HepG2 (cell line): ENCODE data around the gene FREM3. TPM values are rescaled to one million over a fixed set of nuclear protein-coding genes. Genes with fewer than 3 reads are reported as not detected.

ENCODE experiments used
- ATAC-seq: fragments of 200-7000 bp; cut with Tn5 transposase; 3 replicates; pipeline ENCODE4 v1.9.1; 2020; ENCODE audit warnings: mild to moderate bottlenecking, moderate library complexity
- BruUV-seq: library from RNA; stranded (reverse); fragments of 400-500 nt; replicated peaks from 2 replicates; lab custom pipeline; 2021; lab: Mats Ljungman, UMichigan
- CTCF ChIA-PET: fragments of 300-600 bp; formaldehyde crosslinking; extraction: SDS; loops from one replicate; lab custom pipeline; 2021; ENCODE audit warnings: low total read pairs, inconsistent platforms, low intra/inter-chr PET ratio; lab: Yijun Ruan, JAX
- POLR2A ChIA-PET: fragments of 350-600 bp; sonication (Branson Sonifier 250); formaldehyde crosslinking; loops from one replicate; lab custom pipeline; 2020; ENCODE audit warnings: antibody characterized with exemption, inconsistent platforms; lab: Yijun Ruan, JAX
- DNase-seq: peaks from one replicate; pipeline ENCODE4 v3.0.0-alpha.2; 2015; ENCODE audit warnings: low spot score
- FAIRE-seq: peaks from 3 replicates; lab custom pipeline; 2011; peaks lifted over from hg19 to GRCh38; lab: Jason Lieb, UNC
- H2AFZ ChIP-seq: one replicate; pipeline ENCODE4 v1.6.1; 2011; ENCODE audit warnings: low read length, inconsistent platforms
- H3K27ac ChIP-seq: fragments of 300-600 bp; 3 replicates; pipeline ENCODE4 v1.8.0; 2011; ENCODE audit warnings: mixed run types, mild to moderate bottlenecking, mixed read lengths, low read length, inconsistent platforms; ENCODE audit not compliant: insufficient read depth; ENCODE audit errors: extremely low read length
- H3K27me3 ChIP-seq, 2 experiments: fragments of 200-600 bp in 1 of 2; 2 replicates in 1 of 2; 3 replicates in 1 of 2; pipeline versions ENCODE4 v1.6.0 to v1.8.0; 2011; ENCODE audit warnings: low read length in 2 of 2, mild to moderate bottlenecking in 2 of 2, moderate library complexity in 2 of 2, inconsistent platforms in 1 of 2; ENCODE audit not compliant: insufficient read depth in 2 of 2, control insufficient read depth in 1 of 2
- H3K36me3 ChIP-seq, 2 experiments: fragments of 200-600 bp in 1 of 2; replicated peaks in 1 of 2; 2 replicates in 1 of 2; 3 replicates in 1 of 2; pipeline versions ENCODE4 v1.5.1 to v1.8.0; 2011; ENCODE audit warnings: low read length in 2 of 2, inconsistent platforms in 1 of 2; ENCODE audit not compliant: insufficient read depth in 2 of 2, control insufficient read depth in 1 of 2
- H3K4me1 ChIP-seq: 2 replicates; pipeline ENCODE4 v1.5.1; 2012; ENCODE audit warnings: low read length, inconsistent platforms; ENCODE audit not compliant: insufficient read depth
- H3K4me2 ChIP-seq: 2 replicates; pipeline ENCODE4 v1.6.0; 2011; ENCODE audit warnings: low read depth, low read length, inconsistent platforms
- H3K4me3 ChIP-seq, 3 experiments: fragments of 200-600 bp in 1 of 3; sonication (generic), shearing (Covaris generic) in 1 of 3; replicated peaks in 1 of 3; 2 replicates each; pipeline ENCODE4 v1.5.1; 2011 to 2016; ENCODE audit warnings: low read length in 3 of 3, inconsistent platforms in 2 of 3, low read depth in 2 of 3, mild to moderate bottlenecking in 2 of 3, control low read depth in 1 of 3, mixed read lengths in 1 of 3; ENCODE audit not compliant: insufficient read depth in 1 of 3
- H3K79me2 ChIP-seq: one replicate; pipeline ENCODE4 v1.6.1; 2011; ENCODE audit warnings: low read length, inconsistent platforms; ENCODE audit not compliant: insufficient read depth
- H3K9ac ChIP-seq: 2 replicates; pipeline ENCODE4 v1.6.0; 2011; ENCODE audit warnings: mild to moderate bottlenecking, low read depth, low read length, inconsistent platforms; ENCODE audit not compliant: insufficient read depth
- H3K9me3 ChIP-seq: 2 replicates; pipeline ENCODE4 v1.5.1; 2012; ENCODE audit warnings: mild to moderate bottlenecking, low read length
- H4K20me1 ChIP-seq: 2 replicates; pipeline ENCODE4 v1.6.0; 2011; ENCODE audit warnings: inconsistent platforms, mild to moderate bottlenecking, low read length, moderate library complexity; ENCODE audit not compliant: insufficient read depth
- KDM1A ChIP-seq: IDR thresholded peaks from 2 replicates; pipeline ENCODE4 v1.6.1; 2016; ENCODE audit warnings: missing compliant biosample characterization
- KLF6 ChIP-seq: IDR thresholded peaks from 2 replicates; pipeline ENCODE4 v1.8.0; 2016; ENCODE audit warnings: missing biosample characterization, missing genetic modification reagents
- RCOR2 ChIP-seq: IDR thresholded peaks from 2 replicates; pipeline ENCODE4 v1.6.1; 2016; ENCODE audit warnings: missing biosample characterization, missing genetic modification reagents
- TARDBP ChIP-seq: sonication (generic); formaldehyde crosslinking; IDR thresholded peaks from 2 replicates; pipeline ENCODE4 v1.8.0; 2022; ENCODE audit warnings: mild to moderate bottlenecking, missing genetic modification reagents
- TBX3 ChIP-seq: fragments of 450-650 bp; IDR thresholded peaks from 2 replicates; pipeline ENCODE4 v1.6.1; 2017; ENCODE audit warnings: antibody characterized with exemption, mild to moderate bottlenecking, inconsistent platforms, borderline replicate concordance
- ZKSCAN5 ChIP-seq: sonication (generic); formaldehyde crosslinking; IDR thresholded peaks from 2 replicates; pipeline ENCODE4 v1.5.1; 2020; ENCODE audit warnings: mild to moderate bottlenecking, missing genetic modification reagents
- ZNF331 ChIP-seq: sonication (generic); formaldehyde crosslinking; IDR thresholded peaks from 2 replicates; pipeline ENCODE4 v1.4.0; 2020; ENCODE audit warnings: missing genetic modification reagents
- ZNF496 ChIP-seq: sonication (generic); formaldehyde crosslinking; IDR thresholded peaks from 2 replicates; pipeline ENCODE4 v1.8.1; 2023; ENCODE audit warnings: mild to moderate bottlenecking, moderate library complexity, missing genetic modification reagents; ENCODE audit not compliant: insufficient replicate concordance
- ZNF552 ChIP-seq: sonication (generic); formaldehyde crosslinking; IDR thresholded peaks from 2 replicates; pipeline ENCODE4 v1.9.0; 2022; ENCODE audit warnings: missing genetic modification reagents, mild to moderate bottlenecking, borderline replicate concordance
- ZNF558 ChIP-seq: sonication (generic); formaldehyde crosslinking; IDR thresholded peaks from 2 replicates; pipeline ENCODE4 v1.9.0; 2022; ENCODE audit warnings: mild to moderate bottlenecking, missing genetic modification reagents, borderline replicate concordance
- ZNF614 ChIP-seq: IDR thresholded peaks from 2 replicates; pipeline ENCODE4 v1.6.1; 2018; ENCODE audit warnings: missing biosample characterization, missing genetic modification reagents, inconsistent platforms, borderline replicate concordance
- WGBS: methylation state at CpG from one replicate; pipeline ENCODE4 v1.1.6; 2017; ENCODE audit warnings: low lambda C conversion rate; 5-methylcytosine and 5-hydroxymethylcytosine counted together
- in situ Hi-C: cut with HindIII; loops from 2 replicates; pipeline ENCODE4 v1.10.0; 2017; ENCODE audit warnings: low pct_unique_long_range_greater_than_20kb; ENCODE audit not compliant: extremely low pct_ligation_motif_present
- intact Hi-C: fragments of 100-400 bp; cut with micrococcal nuclease; formaldehyde crosslinking; loops from one replicate; pipeline ENCODE4 v1.10.0; 2022; ENCODE audit not compliant: unreplicated experiment
- polyA plus RNA-seq, 8 experiments: library from polyadenylated mRNA; depleted of rRNA in 3 of 8; stranded (reverse) in 7 of 8; unstranded in 1 of 8; fragments of >200 nt; fragmentation: Illumina TruSeq in 4 of 8; extraction: Trizol in 4 of 8; gene quantifications; 2 replicates each; pipeline versions ENCODE4 v1.2.1 to v1.2.3, GENCODE V29; 2011 to 2016; ENCODE audit warnings: low read depth in 4 of 8, missing spikeins in 1 of 8, mixed read lengths in 1 of 8; ENCODE audit not compliant: insufficient read depth in 1 of 8
- total RNA-seq, 5 experiments: library from RNA; depleted of rRNA; stranded (reverse); fragments of >200 nt; fragmentation: Illumina TruSeq; extraction: Trizol; gene quantifications; 2 replicates each; pipeline ENCODE4 v1.2.3, GENCODE V29; 2016; ENCODE audit warnings: low read depth in 1 of 5
- TF ChIP-seq, protein P1 (sequence below), 2 experiments: sonication (generic) in 1 of 2; formaldehyde crosslinking in 1 of 2; IDR thresholded peaks; 2 replicates each; pipeline versions ENCODE4 v1.4.0 to v1.6.1; 2018 to 2020; ENCODE audit warnings: missing genetic modification reagents in 2 of 2, borderline replicate concordance in 1 of 2, low read depth in 1 of 2, mild to moderate bottlenecking in 1 of 2, missing biosample characterization in 1 of 2
- TF ChIP-seq, protein P2 (sequence below): sonication (generic); formaldehyde crosslinking; IDR thresholded peaks from 2 replicates; pipeline ENCODE4 v1.8.0; 2022; ENCODE audit warnings: mild to moderate bottlenecking, missing genetic modification reagents
- TF ChIP-seq, protein P3 (sequence below): sonication (generic); formaldehyde crosslinking; conservative IDR thresholded peaks from 2 replicates; pipeline ENCODE4 v1.4.0; 2020; ENCODE audit warnings: missing genetic modification reagents
- TF ChIP-seq, protein P4 (sequence below): sonication (generic); formaldehyde crosslinking; conservative IDR thresholded peaks from 2 replicates; pipeline ENCODE4 v1.4.0; 2020; ENCODE audit warnings: missing genetic modification reagents
- TF ChIP-seq, protein P5 (sequence below): sonication (generic); formaldehyde crosslinking; IDR thresholded peaks from 2 replicates; pipeline ENCODE4 v1.4.0; 2020; ENCODE audit warnings: mild to moderate bottlenecking, missing genetic modification reagents

The FREM3 gene
- total and polyA plus RNA-seq, 2 of the 13 experiments (the other 11 are each of a cell fraction or from before 2014, with no cell fraction given): not detected

DNA sequence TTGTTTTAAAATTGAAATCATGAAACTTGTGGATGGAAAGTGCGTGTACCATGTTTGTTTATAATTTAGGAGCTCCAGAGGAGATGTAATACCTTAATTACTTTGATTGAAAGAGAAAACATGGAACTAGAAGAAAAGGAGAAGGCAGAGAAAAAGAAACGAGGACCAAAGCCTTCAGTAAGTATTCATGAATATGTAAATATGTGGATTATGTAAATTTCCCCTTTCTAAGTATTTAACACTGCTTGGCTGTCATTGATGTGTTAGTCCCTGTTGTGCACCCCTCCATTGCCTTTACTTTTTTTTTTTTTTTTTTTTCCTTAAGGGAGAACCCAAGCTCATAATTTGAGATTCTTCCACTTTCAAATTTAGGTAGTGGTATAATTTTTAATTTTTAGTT, 150.5 kb downstream of the FREM3 start:
- TF ChIP-seq ZNF331 (CRISPR knock-in tag): no peak
- TF ChIP-seq KDM1A (CRISPR knock-in tag): no peak
- no peak for TF ChIP-seq KLF6 (CRISPR knock-in tag)
- no peak for TF ChIP-seq TARDBP
- TF ChIP-seq, protein P1, sequence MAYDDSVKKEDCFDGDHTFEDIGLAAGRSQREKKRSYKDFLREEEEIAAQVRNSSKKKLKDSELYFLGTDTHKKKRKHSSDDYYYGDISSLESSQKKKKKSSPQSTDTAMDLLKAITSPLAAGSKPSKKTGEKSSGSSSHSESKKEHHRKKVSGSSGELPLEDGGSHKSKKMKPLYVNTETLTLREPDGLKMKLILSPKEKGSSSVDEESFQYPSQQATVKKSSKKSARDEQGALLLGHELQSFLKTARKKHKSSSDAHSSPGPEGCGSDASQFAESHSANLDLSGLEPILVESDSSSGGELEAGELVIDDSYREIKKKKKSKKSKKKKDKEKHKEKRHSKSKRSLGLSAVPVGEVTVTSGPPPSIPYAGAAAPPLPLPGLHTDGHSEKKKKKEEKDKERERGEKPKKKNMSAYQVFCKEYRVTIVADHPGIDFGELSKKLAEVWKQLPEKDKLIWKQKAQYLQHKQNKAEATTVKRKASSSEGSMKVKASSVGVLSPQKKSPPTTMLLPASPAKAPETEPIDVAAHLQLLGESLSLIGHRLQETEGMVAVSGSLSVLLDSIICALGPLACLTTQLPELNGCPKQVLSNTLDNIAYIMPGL (CRISPR knock-in tag; IDR thresholded peaks at IDR 0.05; ENCODE audit: borderline replicate concordance in 1 of 2, low read depth in 1 of 2): no peak
- TF ChIP-seq ZNF552 (CRISPR knock-in tag): no peak
- TF ChIP-seq ZNF614 (CRISPR knock-in tag): no peak
- TF ChIP-seq, protein P2, sequence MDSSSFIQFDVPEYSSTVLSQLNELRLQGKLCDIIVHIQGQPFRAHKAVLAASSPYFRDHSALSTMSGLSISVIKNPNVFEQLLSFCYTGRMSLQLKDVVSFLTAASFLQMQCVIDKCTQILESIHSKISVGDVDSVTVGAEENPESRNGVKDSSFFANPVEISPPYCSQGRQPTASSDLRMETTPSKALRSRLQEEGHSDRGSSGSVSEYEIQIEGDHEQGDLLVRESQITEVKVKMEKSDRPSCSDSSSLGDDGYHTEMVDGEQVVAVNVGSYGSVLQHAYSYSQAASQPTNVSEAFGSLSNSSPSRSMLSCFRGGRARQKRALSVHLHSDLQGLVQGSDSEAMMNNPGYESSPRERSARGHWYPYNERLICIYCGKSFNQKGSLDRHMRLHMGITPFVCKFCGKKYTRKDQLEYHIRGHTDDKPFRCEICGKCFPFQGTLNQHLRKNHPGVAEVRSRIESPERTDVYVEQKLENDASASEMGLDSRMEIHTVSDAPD: no peak
- TF ChIP-seq ZNF558 (CRISPR knock-in tag): no peak
- TF ChIP-seq ZNF496 (CRISPR knock-in tag): no peak
- TF ChIP-seq, protein P3, sequence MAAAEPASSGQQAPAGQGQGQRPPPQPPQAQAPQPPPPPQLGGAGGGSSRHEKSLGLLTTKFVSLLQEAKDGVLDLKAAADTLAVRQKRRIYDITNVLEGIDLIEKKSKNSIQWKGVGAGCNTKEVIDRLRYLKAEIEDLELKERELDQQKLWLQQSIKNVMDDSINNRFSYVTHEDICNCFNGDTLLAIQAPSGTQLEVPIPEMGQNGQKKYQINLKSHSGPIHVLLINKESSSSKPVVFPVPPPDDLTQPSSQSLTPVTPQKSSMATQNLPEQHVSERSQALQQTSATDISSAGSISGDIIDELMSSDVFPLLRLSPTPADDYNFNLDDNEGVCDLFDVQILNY (CRISPR knock-in tag): no peak
- no peak for TF ChIP-seq RCOR2 (CRISPR knock-in tag)
- TF ChIP-seq, protein P4, sequence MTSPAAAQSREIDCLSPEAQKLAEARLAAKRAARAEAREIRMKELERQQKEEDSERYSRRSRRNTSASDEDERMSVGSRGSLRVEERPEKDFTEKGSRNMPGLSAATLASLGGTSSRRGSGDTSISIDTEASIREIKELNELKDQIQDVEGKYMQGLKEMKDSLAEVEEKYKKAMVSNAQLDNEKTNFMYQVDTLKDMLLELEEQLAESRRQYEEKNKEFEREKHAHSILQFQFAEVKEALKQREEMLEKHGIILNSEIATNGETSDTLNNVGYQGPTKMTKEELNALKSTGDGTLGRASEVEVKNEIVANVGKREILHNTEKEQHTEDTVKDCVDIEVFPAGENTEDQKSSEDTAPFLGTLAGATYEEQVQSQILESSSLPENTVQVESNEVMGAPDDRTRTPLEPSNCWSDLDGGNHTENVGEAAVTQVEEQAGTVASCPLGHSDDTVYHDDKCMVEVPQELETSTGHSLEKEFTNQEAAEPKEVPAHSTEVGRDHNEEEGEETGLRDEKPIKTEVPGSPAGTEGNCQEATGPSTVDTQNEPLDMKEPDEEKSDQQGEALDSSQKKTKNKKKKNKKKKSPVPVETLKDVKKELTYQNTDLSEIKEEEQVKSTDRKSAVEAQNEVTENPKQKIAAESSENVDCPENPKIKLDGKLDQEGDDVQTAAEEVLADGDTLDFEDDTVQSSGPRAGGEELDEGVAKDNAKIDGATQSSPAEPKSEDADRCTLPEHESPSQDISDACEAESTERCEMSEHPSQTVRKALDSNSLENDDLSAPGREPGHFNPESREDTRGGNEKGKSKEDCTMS (CRISPR knock-in tag): no peak
- TF ChIP-seq TBX3: no peak
- TF ChIP-seq, protein P5, sequence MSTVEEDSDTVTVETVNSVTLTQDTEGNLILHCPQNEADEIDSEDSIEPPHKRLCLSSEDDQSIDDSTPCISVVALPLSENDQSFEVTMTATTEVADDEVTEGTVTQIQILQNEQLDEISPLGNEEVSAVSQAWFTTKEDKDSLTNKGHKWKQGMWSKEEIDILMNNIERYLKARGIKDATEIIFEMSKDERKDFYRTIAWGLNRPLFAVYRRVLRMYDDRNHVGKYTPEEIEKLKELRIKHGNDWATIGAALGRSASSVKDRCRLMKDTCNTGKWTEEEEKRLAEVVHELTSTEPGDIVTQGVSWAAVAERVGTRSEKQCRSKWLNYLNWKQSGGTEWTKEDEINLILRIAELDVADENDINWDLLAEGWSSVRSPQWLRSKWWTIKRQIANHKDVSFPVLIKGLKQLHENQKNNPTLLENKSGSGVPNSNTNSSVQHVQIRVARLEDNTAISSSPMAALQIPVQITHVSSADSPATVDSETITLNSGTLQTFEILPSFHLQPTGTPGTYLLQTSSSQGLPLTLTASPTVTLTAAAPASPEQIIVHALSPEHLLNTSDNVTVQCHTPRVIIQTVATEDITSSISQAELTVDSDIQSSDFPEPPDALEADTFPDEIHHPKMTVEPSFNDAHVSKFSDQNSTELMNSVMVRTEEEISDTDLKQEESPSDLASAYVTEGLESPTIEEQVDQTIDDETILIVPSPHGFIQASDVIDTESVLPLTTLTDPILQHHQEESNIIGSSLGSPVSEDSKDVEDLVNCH: no peak
- TF ChIP-seq ZKSCAN5 (CRISPR knock-in tag): no peak
- Histone ChIP-seq H3K79me2 (no peaks in the 10 kb centered on the region), H3K9me3 (no peaks in the 10 kb centered on the region), H3K4me3 (no peak overlapping the region), H3K27ac (no peak overlapping the region), H3K9ac (no peak overlapping the region), H2AFZ (no peak overlapping the region), H3K4me1 (peaks cover 9% of the 10 kb centered on the region), H4K20me1 (no peaks in the 10 kb centered on the region), H3K36me3 (peaks cover 2 to 54% of the 10 kb centered on the region in 2 experiments; a peak in 4 of 5 replicates), H3K4me2 (no peak overlapping the region), H3K27me3 (no peaks in the 10 kb centered on the region)
- ATAC-seq (no peak), DNase-seq (no peak), FAIRE-seq (no peak)
- BruUV-seq: no TSS peak
- POLR2A ChIA-PET: no interaction called here
- WGBS: 98% methylated on average over 2 of the region's 2 CpGs
- intact Hi-C loops: no loop called here
- in situ Hi-C loops: no loop called here
- CTCF ChIA-PET: no interaction called here
